ENCODE data around the gene CCDC102B.
"Not testable (repeated sequence)": the region's sequence is repeated elsewhere in the genome, so short reads cannot be mapped to it uniquely, and the experiment has no call there.

The CCDC102B gene

DNA sequence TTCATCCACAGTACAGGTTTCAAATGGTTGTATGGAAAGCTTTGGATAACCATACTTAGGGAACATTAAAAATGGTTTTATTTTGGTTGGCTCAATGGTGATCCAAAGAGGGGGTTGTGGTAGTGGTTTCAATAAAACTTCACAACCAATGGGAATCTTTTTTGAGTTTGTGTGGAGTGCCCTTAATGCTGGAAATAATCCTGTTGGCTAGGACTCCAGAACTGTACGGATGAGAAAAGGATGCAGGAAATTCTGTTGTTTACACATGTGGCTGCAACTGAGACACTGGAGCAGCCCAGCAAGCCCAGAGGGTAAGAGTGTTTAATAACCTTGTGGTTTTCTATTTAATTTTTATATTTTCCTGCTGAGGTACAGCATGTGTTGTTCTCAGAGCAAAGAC lies at the start of gene CCDC102B:
Gene CCDC102B (plus strand): TSS at position 210 of the 400 bp plus-strand sequence. CDS start 38,684 bp downstream, outside the sequence.
- DNase-seq (ENCODE audit: low read depth, low spot score): no peak

DNA sequence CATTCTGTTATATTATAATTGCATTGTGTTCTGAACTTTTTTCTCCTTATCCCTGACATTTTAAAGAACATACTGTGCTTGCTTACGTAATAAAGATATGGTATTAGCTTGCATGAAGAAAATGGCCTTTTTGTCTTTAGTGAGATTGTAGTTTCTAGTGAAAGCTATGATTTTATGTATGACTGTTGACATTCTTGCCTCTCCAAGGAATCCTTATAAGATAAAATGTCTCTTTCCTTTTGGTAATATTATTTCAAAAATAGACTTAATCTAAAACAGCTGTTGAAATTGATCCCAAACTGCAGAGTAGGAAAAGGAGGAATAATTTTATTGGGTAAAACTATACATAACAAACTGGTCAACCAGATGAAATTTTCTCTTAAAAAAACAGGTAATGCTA lies 40.8 kb upstream of the CCDC102B start:
- no peak for DNase-seq (ENCODE audit: low read depth, low spot score)

DNA sequence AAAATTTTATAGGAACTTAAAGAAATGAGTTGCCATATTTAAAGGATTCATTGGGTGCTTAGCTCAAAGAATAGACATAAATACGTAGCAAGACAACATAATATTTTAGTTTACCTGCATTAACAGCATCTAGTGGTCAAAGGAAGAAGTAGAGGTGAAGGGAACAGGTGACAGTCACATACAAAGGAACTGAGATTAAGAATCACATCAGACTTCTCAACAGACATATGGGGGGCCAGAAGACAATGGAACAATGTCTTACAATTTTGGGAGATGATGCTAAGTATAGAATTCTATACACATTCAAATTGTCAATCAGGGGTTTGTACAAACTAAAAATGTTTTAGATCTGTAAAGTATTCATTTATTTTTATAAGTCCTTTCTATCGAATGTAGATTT lies 38.6 kb upstream of the CCDC102B start:
- no peak for DNase-seq (ENCODE audit: low read depth, low spot score)

DNA sequence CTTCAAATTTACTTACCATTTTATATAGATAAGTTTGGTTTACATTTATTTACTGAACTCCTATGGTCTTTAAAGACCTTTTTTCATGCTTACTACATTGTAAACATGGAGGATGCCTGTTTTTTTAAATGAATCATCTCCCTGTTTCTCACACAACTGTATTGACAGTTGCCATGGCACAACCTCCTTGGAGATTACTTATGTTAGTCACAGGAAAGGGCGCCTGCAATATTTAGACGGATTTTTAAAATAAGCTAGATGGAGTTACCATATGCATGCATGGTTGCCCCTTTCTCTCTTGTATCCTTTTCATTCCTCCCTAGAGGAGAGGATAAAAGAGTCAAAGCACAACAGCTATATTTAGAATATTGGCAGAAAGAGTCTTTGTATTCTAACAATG lies 34.8 kb upstream of the CCDC102B start:
- DNase-seq (ENCODE audit: low read depth, low spot score): no peak

DNA sequence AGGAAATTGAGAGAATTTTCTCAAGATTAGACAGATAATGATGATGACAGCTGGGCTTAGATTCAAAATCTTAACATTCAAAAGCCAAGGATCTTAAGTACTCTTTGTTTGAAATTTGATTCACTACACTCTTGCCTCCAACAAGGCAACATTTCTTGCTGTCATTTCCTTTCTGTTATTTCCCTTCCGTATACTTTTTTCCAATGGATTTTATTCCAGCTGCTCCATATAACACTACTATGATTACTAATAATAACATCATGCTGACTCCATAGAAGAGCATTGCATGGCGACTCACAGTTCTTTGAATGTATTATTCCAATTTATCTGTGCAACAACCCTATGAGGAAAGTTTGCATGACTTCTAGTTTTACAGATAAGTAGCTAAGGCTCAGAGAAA lies 33.9 kb upstream of the CCDC102B start:
- no peak for DNase-seq (ENCODE audit: low read depth, low spot score)

DNA sequence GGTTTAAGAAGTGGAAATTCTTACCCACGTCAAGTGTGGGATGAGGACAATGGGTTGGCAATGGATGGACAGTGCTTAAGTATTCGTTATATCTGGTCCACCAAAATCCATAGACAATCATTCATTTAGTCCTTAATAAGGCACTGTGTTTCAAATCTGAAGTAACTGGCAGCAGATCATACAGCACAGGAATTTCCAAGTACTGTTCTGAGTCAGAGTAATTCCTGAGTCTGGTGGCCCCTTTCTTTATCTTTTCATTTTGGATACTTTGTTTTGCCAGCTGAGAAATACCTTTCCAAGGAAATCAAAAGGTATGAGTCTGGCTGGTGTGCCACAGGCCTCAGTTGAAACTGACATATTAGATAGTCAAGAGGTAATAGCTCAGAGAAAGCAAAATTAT lies 31.4 kb upstream of the CCDC102B start:
- DNase-seq (ENCODE audit: low read depth, low spot score): no peak

DNA sequence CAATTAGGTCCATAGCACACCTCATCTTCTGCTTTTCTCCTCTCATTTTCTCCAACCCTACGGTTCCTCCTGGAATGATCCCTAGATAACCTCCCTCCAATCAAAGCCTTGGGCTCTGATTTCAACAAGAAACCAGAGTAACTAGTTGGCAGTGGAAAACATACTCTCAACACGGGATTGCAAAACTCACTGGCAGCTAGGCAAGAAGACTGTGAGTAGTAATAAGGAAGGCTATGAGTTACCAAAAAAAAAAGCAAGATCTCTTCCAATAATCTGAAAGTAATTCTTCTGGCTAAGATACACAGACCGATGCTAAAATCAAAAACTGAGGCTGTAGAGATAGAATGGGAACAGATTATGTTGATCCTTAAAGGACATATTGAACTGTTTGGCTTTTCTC lies 28.4 kb upstream of the CCDC102B start:
- no peak for DNase-seq (ENCODE audit: low read depth, low spot score)

DNA sequence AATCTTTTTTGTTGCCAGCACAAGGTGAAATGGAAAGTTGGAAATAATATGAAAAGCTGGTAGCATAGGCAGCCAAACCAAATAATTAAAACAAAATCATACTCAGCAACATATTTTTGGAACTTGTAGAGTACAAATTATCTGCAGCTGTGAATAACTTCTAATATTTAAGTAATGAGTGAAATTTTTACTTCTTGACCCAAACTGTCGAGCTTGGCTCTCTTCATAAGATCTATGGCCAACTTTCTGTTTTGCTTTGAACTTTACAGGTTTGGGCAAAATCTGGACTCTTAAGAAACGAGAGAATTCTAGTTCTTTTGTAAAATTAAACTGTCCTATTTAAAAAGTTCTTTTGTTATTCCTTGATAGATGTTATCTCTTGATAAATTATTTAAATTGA lies 25.6 kb upstream of the CCDC102B start:
- DNase-seq (ENCODE audit: low read depth, low spot score): no peak

DNA sequence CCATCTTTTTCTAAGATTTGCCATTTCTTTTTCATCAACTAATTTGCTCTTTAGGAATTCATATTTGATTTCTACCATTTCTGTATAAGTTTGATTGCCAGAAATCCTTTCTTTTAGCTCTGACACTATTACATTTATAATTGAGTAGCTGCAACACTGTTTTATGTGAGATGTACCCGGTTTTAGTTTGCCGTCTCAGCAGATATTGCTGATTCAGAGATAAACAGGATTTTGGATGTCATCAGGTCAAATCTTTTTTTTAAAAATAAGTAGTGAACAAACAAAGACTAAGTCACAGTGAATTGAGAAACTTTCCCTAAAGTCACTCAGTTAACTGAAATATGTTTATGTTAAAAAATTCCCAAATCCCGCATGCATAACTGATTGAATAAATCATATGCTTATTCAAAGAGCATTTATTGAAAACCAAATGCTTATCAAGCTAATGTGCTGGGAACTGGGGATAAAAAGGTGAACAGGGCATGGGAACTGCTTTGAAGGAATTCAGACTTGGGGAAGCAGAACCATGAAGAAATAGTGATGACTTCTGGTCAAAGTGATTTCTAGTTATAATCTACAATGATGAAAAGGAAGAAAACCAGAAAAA lies 19.5 kb upstream of the CCDC102B start:
- DNase-seq (ENCODE audit: low read depth, low spot score): no peak

DNA sequence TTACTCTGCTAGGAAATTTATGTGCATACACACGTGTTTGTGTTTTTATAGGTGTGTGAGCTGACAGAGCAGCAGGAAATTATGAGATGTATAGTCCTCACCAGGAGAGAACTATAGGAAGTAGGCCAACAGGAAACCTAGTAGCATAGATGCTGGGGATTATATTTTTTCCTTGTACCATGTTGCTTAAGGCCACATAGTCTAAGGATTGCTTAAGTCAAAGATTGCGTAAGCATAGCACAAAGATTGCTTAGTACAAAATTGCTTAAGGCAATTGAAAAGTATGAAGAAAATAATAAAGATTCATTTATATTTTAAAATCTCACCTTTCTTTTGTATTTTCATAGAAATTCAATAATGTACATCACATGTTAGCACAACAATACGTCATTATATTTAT lies 18.7 kb upstream of the CCDC102B start:
- no peak for DNase-seq (ENCODE audit: low read depth, low spot score)

DNA sequence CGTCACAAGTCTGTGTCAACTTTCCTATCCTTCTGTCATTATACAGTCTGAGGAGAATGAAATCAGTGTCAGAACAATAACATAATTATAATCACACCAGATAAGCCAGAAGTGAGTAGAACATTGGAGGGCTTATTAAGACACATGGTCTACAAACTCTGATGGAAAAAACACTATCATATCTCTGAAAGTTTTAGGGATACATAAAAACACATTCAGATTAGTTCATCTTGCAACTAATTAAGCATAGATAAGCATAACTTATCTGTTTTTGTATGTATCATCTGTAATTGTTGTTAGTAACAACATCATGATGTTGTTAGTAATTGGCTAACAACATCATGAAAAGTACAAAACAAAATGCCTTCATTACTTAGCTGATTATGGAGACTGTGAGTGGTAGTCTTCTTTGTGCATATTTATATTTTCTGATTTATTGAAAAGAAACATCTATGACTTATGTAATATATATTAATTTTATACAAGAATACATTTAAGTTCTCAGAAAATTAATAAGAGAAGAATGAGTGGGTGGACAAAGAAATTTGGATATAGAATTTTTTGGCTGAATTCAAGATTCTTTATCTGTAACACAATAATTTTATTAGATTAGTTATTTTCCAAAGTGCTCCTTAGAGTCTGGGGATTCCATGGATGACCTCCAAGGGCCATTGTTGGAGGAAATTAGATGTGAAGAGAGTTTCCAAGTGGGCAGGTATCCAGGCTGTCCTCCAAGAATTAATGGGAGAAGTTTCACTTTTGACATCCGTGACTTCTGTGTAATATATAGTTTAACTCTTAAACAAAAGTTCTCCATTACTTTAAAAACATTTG lies 16.9 kb upstream of the CCDC102B start:
- no peak for DNase-seq (ENCODE audit: low read depth, low spot score)

DNA sequence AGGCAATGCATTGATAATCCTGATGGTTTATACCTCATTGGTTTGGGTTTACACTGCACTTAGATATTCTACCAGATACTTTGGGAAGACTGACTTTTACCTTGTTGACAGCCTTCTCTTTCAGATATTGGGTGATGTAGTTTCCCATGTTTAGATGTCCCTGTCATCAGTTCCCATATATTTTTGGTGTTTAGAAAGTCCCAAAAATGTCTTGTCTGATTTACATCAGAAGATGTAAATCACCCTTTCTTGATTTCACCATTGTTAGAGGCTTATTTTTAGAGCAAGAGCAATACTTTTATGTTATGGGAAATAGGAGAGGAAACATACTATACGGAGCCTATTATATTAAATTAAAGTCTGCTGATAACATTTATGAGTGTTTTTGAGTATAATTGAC lies 14.4 kb upstream of the CCDC102B start:
- DNase-seq (ENCODE audit: low read depth, low spot score): no peak

DNA sequence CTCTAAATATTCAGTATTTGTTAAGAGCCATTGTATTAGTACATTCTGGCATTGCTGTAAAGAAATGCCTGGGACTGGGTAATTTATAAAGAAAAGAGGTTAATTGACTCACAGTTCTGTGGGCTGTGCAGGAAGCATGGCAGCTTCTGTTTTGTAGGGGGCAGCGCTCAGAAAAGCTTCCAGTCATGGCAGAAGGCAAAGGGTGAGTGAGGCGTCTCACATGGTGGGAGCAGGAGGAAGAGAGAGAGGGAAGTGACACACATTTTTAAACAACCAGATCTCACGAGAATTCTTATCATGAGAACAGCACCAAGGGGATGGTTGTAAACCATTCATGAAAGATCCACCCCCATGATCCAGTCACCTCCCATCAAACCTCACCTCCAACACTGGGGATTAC lies 13.8 kb upstream of the CCDC102B start:
- DNase-seq (ENCODE audit: low read depth, low spot score): no peak

DNA sequence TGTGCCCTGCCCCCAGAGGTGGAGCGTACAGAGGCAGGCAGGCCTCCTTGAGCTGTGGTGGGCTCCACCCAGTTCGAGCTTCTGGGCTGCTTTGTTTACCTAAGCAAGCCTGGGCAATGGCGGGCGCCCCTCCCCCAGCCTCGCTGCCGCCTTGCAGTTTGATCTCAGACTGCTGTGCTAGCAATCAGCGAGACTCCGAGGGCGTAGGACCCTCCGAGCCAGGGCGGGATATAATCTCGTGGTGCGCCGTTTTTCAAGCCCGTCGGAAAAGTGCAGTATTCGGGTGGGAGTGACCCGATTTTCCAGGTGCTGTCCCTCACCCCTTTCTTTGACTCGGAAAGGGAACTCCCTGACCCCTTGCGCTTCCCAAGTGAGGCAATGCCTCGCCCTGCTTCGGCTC lies 7.6 kb upstream of the CCDC102B start:
- DNase-seq (ENCODE audit: low read depth, low spot score): not testable (repeated sequence)

DNA sequence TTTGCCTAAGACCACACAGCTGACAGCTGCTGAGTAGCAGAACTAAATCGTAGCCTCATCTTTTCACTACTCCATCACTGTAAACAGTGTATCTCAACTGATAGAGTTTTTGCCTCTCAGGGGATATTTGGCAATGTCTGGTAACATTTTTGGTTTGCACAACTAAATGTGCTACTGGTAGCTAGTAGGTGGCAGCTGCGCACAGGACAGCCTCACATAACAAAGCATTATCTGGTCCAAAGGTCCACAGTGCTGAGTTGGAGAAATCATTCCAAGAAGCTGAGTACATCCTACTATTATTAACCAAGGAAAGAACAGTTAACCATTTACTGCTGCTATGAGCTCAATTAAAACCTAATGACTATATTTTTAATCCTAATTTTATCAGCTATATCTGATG lies 6.1 kb upstream of the CCDC102B start:
- no peak for DNase-seq (ENCODE audit: low read depth, low spot score)

DNA sequence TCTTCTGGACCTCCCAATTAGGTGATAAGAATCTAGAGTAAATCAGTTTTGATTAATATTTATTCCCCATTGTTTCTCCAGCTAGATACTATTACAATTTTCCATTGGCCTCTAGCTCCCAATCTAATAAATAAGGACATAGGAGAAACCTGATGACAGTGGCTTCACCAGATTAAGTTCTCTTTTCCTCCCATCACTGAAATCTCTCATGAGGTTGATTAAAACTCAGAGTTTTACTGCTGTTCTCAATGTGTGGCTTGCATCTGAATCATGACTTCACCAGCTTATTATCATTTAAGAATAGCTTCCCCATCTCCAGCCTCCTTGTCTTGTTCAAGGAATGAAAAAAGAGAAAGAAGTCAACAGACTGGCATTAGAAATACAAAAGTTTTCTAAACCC lies 3.9 kb upstream of the CCDC102B start:
- DNase-seq (ENCODE audit: low read depth, low spot score): no peak

DNA sequence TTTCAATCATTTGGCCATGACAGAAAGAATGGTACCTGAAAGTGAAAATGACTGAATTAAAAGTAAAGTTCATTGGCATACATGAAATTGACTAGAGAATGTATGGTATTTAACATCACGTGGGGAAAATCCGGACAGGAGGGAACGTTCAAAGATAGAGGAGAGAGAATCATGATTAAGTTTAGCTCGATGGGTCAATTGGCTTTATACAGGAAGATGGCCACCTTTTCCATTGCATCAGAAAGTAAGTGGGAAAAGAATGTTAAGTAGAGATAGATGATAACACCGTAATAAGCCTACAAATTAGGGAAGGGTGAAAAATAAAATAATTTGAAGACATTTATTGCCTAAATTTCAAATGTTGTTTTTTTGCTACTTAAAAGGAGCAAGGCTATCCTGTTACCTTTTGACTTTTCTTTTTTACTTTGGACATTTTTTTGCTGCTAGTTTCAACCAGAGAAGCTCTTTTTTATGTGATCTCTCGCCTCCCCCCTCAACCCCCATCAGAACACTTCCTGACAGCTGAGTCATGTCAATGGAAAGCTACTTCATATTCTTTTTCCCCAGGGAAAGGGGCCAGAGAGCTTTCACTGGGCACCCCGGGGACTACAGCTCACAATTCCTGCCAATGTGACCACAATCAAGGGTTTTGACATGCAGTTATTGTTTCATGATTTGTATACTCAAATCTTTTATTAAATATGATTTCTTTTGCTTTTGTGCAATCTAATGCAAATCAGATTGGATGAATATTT lies 767 bp upstream of the CCDC102B start:
- DNase-seq (ENCODE audit: low read depth, low spot score): no peak

DNA sequence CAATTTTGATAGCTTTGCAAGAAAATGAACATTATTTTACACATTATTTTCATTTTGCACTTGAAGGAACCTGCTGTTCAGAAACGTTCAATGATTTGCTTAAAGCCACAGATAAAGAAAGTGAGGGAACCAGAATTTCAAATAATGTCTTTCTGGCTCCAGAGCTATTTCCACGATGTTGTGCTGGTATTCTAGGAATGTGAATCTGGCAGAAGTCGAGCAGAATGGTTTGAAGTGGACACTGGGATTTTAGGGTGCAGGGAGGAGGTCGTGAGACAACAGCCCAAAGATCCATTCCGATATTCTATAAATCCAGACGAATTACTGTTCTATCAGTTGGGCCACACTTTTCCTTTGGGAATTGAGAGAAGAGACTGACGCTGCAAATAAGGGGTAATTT lies 2.2 kb downstream of the CCDC102B start:
- no peak for DNase-seq (ENCODE audit: low read depth, low spot score)

DNA sequence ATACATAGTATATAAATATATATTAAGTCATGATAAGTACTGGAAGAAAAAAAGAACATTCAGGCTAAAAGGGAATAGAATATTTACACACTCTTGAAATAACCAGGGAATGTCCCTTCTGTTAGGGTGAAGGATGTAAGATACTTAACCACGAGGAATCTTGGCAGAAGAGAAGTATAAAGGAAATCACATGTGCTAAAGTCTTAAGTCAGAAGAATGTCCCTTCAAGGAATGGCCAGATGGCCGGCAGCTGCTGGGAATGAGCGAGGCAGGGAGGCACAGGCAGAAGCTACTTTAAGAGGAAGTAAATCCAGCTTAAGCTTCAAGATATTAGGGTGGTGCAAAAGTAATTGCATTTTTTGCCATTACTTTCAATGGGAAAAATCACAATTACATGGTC lies 5.5 kb downstream of the CCDC102B start:
- no peak for DNase-seq (ENCODE audit: low read depth, low spot score)

DNA sequence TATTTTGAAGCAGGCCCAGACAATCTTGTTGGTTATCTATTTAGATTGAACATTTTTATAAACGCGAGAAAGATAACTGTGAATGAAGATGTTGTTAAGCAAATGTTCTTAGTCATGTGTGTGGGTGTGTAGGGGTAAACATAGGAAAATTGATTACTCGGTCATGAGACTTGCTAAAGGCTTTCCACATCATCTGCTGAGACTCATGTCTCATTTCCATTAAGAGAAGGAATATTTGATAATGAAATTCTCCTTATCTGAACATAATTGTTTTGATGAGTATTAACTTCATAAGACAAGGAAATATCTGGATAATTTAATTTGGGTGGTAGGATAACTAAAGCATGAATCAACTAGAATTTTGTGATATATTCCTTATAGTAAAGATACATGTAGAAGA lies 19.7 kb downstream of the CCDC102B start:
- DNase-seq (ENCODE audit: low read depth, low spot score): no peak

DNA sequence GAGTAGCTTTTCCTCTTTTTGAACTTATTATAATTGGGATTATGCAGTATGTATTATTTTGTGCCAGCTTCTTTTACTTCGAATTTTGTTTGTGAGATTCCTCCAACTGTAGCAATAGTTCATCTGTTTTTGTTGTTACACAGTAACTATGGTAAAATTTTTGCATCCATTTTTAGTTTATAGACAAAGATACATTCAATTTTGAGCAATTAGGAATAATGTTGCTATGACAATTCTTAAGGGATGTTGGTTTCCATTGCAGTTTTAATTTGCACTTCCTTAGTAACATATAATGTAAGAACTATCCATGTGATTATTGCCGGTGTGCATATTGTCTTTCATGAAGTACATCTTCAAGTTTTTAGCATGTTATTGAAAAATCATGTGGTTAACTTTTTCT lies 20.7 kb downstream of the CCDC102B start:
- DNase-seq (ENCODE audit: low read depth, low spot score): no peak

DNA sequence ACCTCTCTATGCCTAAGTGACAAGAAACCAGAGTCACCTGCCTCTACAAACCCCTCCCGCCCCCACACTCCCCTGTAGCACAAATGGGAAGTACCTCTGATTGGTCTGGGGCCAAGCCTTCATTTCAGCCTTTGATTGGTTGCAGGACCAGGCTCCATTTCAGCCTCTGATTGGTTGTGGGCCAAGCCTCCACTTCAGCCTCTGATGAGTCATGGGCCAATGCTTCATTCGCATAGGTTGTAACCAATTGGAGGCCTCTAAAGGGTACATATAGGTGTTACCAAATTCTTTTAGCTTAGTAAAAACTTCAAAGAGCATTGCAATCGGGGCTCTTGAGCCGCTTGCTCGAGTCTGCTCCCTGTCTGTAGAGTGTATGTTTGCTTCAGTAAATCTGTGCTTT lies 25.0 kb downstream of the CCDC102B start:
- DNase-seq (ENCODE audit: low read depth, low spot score): no peak

DNA sequence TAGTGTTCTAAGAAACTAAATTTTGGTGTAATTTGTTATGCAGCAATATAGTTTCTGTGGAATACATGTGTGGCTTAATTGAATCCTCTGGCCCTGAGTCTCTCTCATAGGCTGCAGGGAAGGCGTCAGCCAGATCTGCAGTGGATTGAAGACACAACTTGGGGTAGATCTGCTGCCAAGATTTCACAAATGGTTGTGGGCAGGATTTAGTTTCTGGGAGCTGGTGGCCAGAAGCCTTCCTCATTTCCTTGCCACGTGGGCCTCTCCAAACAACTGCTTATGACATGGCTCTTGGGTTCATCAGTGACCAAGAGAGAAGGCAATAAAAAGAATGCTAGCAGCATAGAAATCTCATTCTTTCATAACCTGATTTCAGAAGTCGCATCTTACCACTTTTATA lies 28.2 kb downstream of the CCDC102B start:
- DNase-seq (ENCODE audit: low read depth, low spot score): no peak
